Neuronal stem cell (in vitro differentiated cells): ENCODE data around the gene ARGFX.
A peak's percentile ranks its signal among the peaks of the same experiment; 100 is the strongest.

ENCODE experiments used
- DNase-seq: peaks from one replicate; pipeline ENCODE4 v3.0.0-alpha.2; 2013; ENCODE audit warnings: low spot score
- H2AFZ ChIP-seq: one replicate; pipeline ENCODE4 v1.6.1; 2013; ENCODE audit warnings: mild to moderate bottlenecking, low read length, inconsistent platforms
- H2AK5ac ChIP-seq: 2 replicates; pipeline ENCODE4 v1.6.1; 2013; ENCODE audit warnings: low read depth, mild to moderate bottlenecking, inconsistent platforms, low read length, moderate library complexity, mixed read lengths
- H2BK120ac ChIP-seq: 2 replicates; pipeline ENCODE4 v1.6.1; 2013; ENCODE audit warnings: low read depth, mild to moderate bottlenecking, inconsistent platforms, low read length, moderate library complexity, mixed read lengths
- H2BK12ac ChIP-seq: one replicate; pipeline ENCODE4 v1.6.1; 2013; ENCODE audit warnings: low read length, inconsistent platforms
- H2BK15ac ChIP-seq: 2 replicates; pipeline ENCODE4 v1.6.1; 2013; ENCODE audit warnings: mild to moderate bottlenecking, low read length, inconsistent platforms, mixed read lengths
- H2BK5ac ChIP-seq: one replicate; pipeline ENCODE4 v1.6.1; 2013; ENCODE audit warnings: inconsistent platforms, mild to moderate bottlenecking, low read length, moderate library complexity
- H3K14ac ChIP-seq: one replicate; pipeline ENCODE4 v1.6.1; 2013; ENCODE audit warnings: low read length, inconsistent platforms
- H3K18ac ChIP-seq: 2 replicates; pipeline ENCODE4 v1.6.1; 2013; ENCODE audit warnings: low read length, inconsistent platforms
- H3K23ac ChIP-seq: 2 replicates; pipeline ENCODE4 v1.6.1; 2013; ENCODE audit warnings: low read depth, mild to moderate bottlenecking, mixed read lengths, low read length, inconsistent platforms; ENCODE audit not compliant: poor library complexity
- H3K27ac ChIP-seq: replicated peaks from 3 replicates; pipeline ENCODE4 v1.5.1; 2013; ENCODE audit warnings: low read length, inconsistent platforms
- H3K27me3 ChIP-seq, 3 experiments: 2 replicates each; pipeline ENCODE4 v1.6.1; 2013; ENCODE audit warnings: low read length in 3 of 3, mild to moderate bottlenecking in 2 of 3, inconsistent platforms in 1 of 3, low read depth in 1 of 3, mixed read lengths in 1 of 3, moderate library complexity in 1 of 3; ENCODE audit not compliant: control insufficient read depth in 3 of 3, insufficient read depth in 3 of 3
- H3K36me3 ChIP-seq, 2 donors: replicated peaks in 1 of 2; 2 replicates each; pipeline ENCODE4 v1.6.1; 2013; ENCODE audit warnings: low read length in 2 of 2; ENCODE audit not compliant: control insufficient read depth in 2 of 2, insufficient read depth in 2 of 2
- H3K4ac ChIP-seq: 2 replicates; pipeline ENCODE4 v1.6.1; 2013; ENCODE audit warnings: inconsistent platforms, mild to moderate bottlenecking, low read length, moderate library complexity
- H3K4me1 ChIP-seq, 2 donors: 1 replicate in 1 of 2; 2 replicates in 1 of 2; pipeline ENCODE4 v1.6.1; 2013; ENCODE audit warnings: low read length in 2 of 2, low read depth in 1 of 2; ENCODE audit not compliant: control insufficient read depth in 2 of 2, insufficient read depth in 1 of 2
- H3K4me2 ChIP-seq: one replicate; pipeline ENCODE4 v1.6.1; 2013; ENCODE audit warnings: mild to moderate bottlenecking, low read length, inconsistent platforms; ENCODE audit not compliant: insufficient read depth, poor library complexity, severe bottlenecking
- H3K4me3 ChIP-seq, 2 donors: 2 replicates each; pipeline ENCODE4 v1.5.1; 2013; ENCODE audit warnings: low read length in 2 of 2, mild to moderate bottlenecking in 2 of 2, inconsistent platforms in 1 of 2, moderate library complexity in 1 of 2
- H3K79me1 ChIP-seq: one replicate; pipeline ENCODE4 v1.6.1; 2013; ENCODE audit warnings: low read depth, mild to moderate bottlenecking, inconsistent platforms, low read length, moderate library complexity
- H3K9ac ChIP-seq: one replicate; pipeline ENCODE4 v1.6.1; 2013; ENCODE audit warnings: mild to moderate bottlenecking, low read depth, low read length, inconsistent platforms; ENCODE audit not compliant: poor library complexity
- H3K9me3 ChIP-seq, 2 donors: replicated peaks in 1 of 2; 2 replicates each; pipeline versions ENCODE3 to v1.6.1; 2013; ENCODE audit warnings: low read length in 2 of 2, mild to moderate bottlenecking in 2 of 2, inconsistent platforms in 1 of 2, low read depth in 1 of 2, mixed read lengths in 1 of 2, moderate library complexity in 1 of 2; ENCODE audit not compliant: control insufficient read depth in 2 of 2, insufficient read depth in 1 of 2
- H4K8ac ChIP-seq: one replicate; pipeline ENCODE4 v1.6.1; 2013; ENCODE audit warnings: low read depth, mild to moderate bottlenecking, inconsistent platforms, low read length, moderate library complexity
- H4K91ac ChIP-seq: one replicate; pipeline ENCODE4 v1.6.1; 2013; ENCODE audit warnings: low read length, low read depth, mild to moderate bottlenecking, inconsistent platforms; ENCODE audit not compliant: poor library complexity
- WGBS, 2 donors: extraction: QIAGEN DNeasy Blood & Tissue Kit; methylation state at CpG; one replicate each; pipeline ENCODE4 v1.1.7; 2013; ENCODE audit warnings: missing lambda C conversion rate in 2 of 2, mixed read lengths in 1 of 2; ENCODE audit not compliant: insufficient read length in 2 of 2, insufficient replicate concordance in 1 of 2; ENCODE audit errors: extremely low coverage in 2 of 2; 5-methylcytosine and 5-hydroxymethylcytosine counted together

Gene ARGFX

DNA sequence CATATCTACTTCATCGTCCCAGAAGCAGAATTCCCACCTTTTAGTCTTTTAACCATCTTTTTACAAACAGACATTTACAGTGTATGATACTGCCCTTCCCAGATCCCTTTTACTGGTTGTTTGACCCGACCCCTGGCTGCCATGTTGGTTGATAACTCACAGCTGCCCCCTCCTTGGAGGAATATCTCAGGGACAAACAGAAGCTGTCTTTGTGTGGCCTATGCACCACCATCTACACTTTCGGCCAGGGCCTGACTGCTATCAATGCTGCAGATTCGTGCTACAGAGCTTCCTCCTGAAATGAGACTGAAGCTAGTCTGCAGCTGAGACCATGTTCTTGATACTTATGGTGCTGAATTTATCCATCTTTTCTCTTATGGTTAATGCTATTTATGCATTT lies 15.4 kb upstream of the ARGFX start:
- H2BK120ac ChIP-seq = no peak overlapping the region
- H3K27me3 ChIP-seq = peaks cover 0 to 5% (median 0%) of the 10 kb centered on the region in 3 experiments
- H3K9me3 ChIP-seq = no peaks in the 10 kb centered on the region
- no peak overlapping the region for H3K4ac ChIP-seq
- WGBS, 2 donors = no CpG with 5 or more reads among the region's 4 CpGs
- H3K4me3 ChIP-seq = no peak overlapping the region
- no peak overlapping the region for H4K91ac ChIP-seq
- H3K79me1 ChIP-seq = no peaks in the 10 kb centered on the region
- H2BK15ac ChIP-seq = no peak overlapping the region
- H3K36me3 ChIP-seq = no peaks in the 10 kb centered on the region
- H3K4me2 ChIP-seq = no peak overlapping the region
- peak overlapping the region; percentile 56 for H2AFZ ChIP-seq
- no peak overlapping the region for H2BK5ac ChIP-seq
- DNase-seq = no peak
- no peak overlapping the region for H3K14ac ChIP-seq
- H3K23ac ChIP-seq = no peak overlapping the region
- H3K27ac ChIP-seq = no peak overlapping the region
- no peak overlapping the region for H3K9ac ChIP-seq
- H4K8ac ChIP-seq = no peak overlapping the region
- no peak overlapping the region for H2BK12ac ChIP-seq
- H3K18ac ChIP-seq = no peak overlapping the region
- no peaks in the 10 kb centered on the region for H3K4me1 ChIP-seq
- H2AK5ac ChIP-seq = no peak overlapping the region

DNA sequence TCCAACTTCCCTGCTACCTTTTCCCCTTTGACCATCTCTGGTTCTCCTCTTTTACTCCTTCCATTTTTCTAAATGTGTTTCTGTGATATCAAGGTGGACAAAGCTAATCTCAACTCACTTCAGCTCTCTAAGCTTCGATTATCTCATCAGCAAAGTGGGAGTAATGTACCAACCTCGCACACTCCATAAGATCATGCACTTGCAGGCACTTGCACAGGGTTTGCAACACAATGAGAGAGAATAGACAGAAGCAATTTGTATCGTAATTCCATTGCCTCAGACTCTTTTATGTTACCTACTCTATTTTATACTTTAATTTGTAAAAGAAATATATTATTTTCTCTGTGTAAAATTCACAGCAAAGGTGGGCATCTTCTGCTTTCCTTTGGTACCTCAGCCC lies 15.0 kb upstream of the ARGFX start:
- no peak overlapping the region for H2AK5ac ChIP-seq
- no CpG with 5 or more reads among the region's 3 CpGs for WGBS, 2 donors
- no peak overlapping the region for H2BK5ac ChIP-seq
- no peak overlapping the region for H3K27ac ChIP-seq
- H3K9me3 ChIP-seq = no peaks in the 10 kb centered on the region
- no peaks in the 10 kb centered on the region for H3K36me3 ChIP-seq
- H2BK15ac ChIP-seq = no peak overlapping the region
- peaks cover 0 to 5% (median 0%) of the 10 kb centered on the region in 3 experiments for H3K27me3 ChIP-seq
- no peak overlapping the region for H3K14ac ChIP-seq
- no peak overlapping the region for H3K18ac ChIP-seq
- no peak overlapping the region for H4K8ac ChIP-seq
- H3K4me3 ChIP-seq = no peak overlapping the region
- no peak overlapping the region for H3K4me2 ChIP-seq
- H3K9ac ChIP-seq = no peak overlapping the region
- H2BK120ac ChIP-seq = no peak overlapping the region
- H3K23ac ChIP-seq = no peak overlapping the region
- no peak overlapping the region for H3K4ac ChIP-seq
- H4K91ac ChIP-seq = no peak overlapping the region
- H2BK12ac ChIP-seq = no peak overlapping the region
- H3K79me1 ChIP-seq = no peaks in the 10 kb centered on the region
- H2AFZ ChIP-seq = peak overlapping the region; percentile 56
- H3K4me1 ChIP-seq = no peaks in the 10 kb centered on the region
- DNase-seq = no peak

DNA sequence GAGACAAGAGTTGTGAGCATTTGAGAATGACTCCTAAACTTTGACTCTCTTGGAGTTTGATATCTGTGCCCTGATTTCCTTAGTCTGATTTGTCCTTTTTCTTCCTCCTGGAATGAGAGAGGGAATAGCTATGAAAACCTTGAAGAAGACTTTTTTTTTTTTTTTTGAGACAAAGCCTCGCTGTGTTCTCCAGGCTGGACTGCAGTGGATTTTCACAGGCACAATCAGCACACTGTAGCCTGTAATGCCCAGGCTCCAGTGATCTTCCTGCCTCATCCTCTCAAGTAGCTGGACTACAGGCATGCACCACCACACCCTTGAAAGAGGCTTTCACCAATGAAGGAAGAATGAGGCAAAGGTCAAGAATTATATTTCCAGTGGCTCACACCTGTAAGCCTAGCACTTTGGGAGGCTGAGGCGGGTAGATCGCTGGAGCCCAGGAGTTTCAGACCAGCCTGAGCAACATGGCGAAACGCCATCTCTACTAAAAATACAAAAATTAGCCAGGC lies 10.3 kb upstream of the ARGFX start:
- H2BK15ac ChIP-seq = no peak overlapping the region
- H3K4ac ChIP-seq = no peak overlapping the region
- no peak overlapping the region for H3K27ac ChIP-seq
- H2BK120ac ChIP-seq = no peak overlapping the region
- no peak overlapping the region for H3K9ac ChIP-seq
- H3K14ac ChIP-seq = no peak overlapping the region
- H2AK5ac ChIP-seq = no peak overlapping the region
- no peak overlapping the region for H3K4me2 ChIP-seq
- no peaks in the 10 kb centered on the region for H3K9me3 ChIP-seq
- H3K23ac ChIP-seq = no peak overlapping the region
- no peak for DNase-seq
- H3K4me3 ChIP-seq = no peak overlapping the region
- H3K79me1 ChIP-seq = no peaks in the 10 kb centered on the region
- H3K18ac ChIP-seq = no peak overlapping the region
- H3K27me3 ChIP-seq = peaks cover 0 to under 1% (median 0%) of the 10 kb centered on the region in 3 experiments
- H4K91ac ChIP-seq = no peak overlapping the region
- H3K36me3 ChIP-seq = no peaks in the 10 kb centered on the region
- H2AFZ ChIP-seq = no peak overlapping the region
- H2BK5ac ChIP-seq = no peak overlapping the region
- H2BK12ac ChIP-seq = no peak overlapping the region
- WGBS, 2 donors = no CpG with 5 or more reads among the region's 5 CpGs
- H4K8ac ChIP-seq = no peak overlapping the region
- no peaks in the 10 kb centered on the region for H3K4me1 ChIP-seq

DNA sequence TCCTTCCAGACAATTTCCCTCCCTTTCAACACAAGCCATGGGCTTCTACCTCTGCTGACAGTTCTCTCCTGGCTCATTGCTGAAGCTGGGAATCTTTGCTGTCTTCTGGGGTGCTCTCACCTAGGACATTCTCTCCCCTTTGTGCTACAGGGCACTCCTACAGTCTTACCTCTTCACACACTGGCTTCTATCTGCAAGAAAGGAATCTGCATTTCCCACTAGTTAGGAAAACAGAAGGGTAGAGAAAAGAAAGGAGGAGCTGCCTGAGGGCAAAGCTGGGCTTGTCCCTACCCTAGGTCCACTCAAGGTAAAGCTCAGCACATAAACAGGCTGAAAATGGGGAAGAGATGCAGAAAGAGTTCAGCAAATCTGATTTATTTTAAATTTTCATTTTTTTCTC lies 5.6 kb upstream of the ARGFX start:
- no peak for DNase-seq
- Histone ChIP-seq H3K4me3 (no peak overlapping the region), H2BK120ac (no peak overlapping the region), H2BK15ac (no peak overlapping the region), H3K23ac (no peak overlapping the region), H2BK5ac (no peak overlapping the region), H3K36me3 (no peaks in the 10 kb centered on the region), H3K27ac (no peak overlapping the region), H3K4me1 (no peaks in the 10 kb centered on the region), H3K4me2 (no peak overlapping the region), H3K4ac (no peak overlapping the region), H2AK5ac (no peak overlapping the region), H3K9me3 (no peaks in the 10 kb centered on the region), H4K8ac (no peak overlapping the region), H3K14ac (no peak overlapping the region), H2AFZ (peak overlapping the region; percentile 6), H3K9ac (no peak overlapping the region), H2BK12ac (no peak overlapping the region), H3K18ac (no peak overlapping the region), H3K79me1 (no peaks in the 10 kb centered on the region), H4K91ac (no peak overlapping the region), H3K27me3 (no peaks in the 10 kb centered on the region)
